ENCODE results near the gene LGR4. TPM values are rescaled to one million over a fixed set of nuclear protein-coding genes. Genes with fewer than 3 reads are reported as not detected.

LGR4 gene
- total RNA-seq, 1 experiment from 2014 or later: 33.4 TPM

DNA sequence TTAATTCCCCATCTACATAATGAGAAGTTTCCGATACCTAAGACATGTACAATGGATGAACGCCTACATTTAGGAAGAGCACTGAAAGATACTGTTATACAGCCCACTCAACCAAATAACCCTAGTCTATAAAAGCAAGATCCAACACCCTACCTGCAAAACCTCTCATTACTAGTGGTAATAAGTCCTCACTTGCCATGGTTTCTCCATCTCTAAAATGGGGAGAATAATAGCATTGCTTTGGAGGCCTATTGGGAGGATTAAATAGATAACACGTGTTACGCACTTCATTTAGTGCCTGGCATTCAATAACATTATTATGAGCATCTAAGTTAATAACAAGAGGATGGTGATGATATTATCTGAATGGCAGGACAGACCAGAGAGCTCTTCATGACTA lies 16.9 kb downstream of the LGR4 start:
- no peak for DNase-seq
- Histone ChIP-seq H2AFZ (no peak overlapping the region), H3K79me2 (ENCODE audit: low read depth) (peaks cover 98% of the 10 kb centered on the region), H3K27me3 (ENCODE audit: insufficient read depth, low read depth) (no peaks in the 10 kb centered on the region), H3K36me3 (ENCODE audit: low read depth) (0 out of 2 replicates have a peak, but pooled peaks cover 7% of the 10 kb centered on the region), H3K27ac (peak overlapping the region; percentile 55), H3K9me2 (ENCODE audit: insufficient read depth) (no peaks in the 10 kb centered on the region), H3K4me2 (peak overlapping the region; percentile 59), H3K9me3 (ENCODE audit: insufficient read depth, low read depth) (peaks cover 6% of the 10 kb centered on the region), H3K4me3 (no peak overlapping the region), H4K20me1 (ENCODE audit: insufficient read depth) (no peaks in the 10 kb centered on the region), H3K4me1 (replicated peaks; ENCODE audit: insufficient read depth) (peaks cover 60% of the 10 kb centered on the region), H3F3A (ENCODE audit: insufficient read depth, low read depth) (peaks cover 32% of the 10 kb centered on the region; the same call in 1 of the 2 replicates)
- intact Hi-C loops (cut with micrococcal nuclease; ENCODE audit: unreplicated experiment): loop anchor here (1.0 kb wide), 2 partner anchors 8 to 9 kb away; no protein-coding TSS in a partner anchor
- POLR2A ChIA-PET (ENCODE audit: unreplicated experiment): interaction anchor here (0.6 kb wide), 1 partner anchor 21 kb away, joined by 5 read pairs; no protein-coding TSS in a partner anchor
- no peak for TF ChIP-seq EZH2 (IDR thresholded peaks at IDR 0.05; ENCODE audit: low read depth)
- TF ChIP-seq, protein P1, sequence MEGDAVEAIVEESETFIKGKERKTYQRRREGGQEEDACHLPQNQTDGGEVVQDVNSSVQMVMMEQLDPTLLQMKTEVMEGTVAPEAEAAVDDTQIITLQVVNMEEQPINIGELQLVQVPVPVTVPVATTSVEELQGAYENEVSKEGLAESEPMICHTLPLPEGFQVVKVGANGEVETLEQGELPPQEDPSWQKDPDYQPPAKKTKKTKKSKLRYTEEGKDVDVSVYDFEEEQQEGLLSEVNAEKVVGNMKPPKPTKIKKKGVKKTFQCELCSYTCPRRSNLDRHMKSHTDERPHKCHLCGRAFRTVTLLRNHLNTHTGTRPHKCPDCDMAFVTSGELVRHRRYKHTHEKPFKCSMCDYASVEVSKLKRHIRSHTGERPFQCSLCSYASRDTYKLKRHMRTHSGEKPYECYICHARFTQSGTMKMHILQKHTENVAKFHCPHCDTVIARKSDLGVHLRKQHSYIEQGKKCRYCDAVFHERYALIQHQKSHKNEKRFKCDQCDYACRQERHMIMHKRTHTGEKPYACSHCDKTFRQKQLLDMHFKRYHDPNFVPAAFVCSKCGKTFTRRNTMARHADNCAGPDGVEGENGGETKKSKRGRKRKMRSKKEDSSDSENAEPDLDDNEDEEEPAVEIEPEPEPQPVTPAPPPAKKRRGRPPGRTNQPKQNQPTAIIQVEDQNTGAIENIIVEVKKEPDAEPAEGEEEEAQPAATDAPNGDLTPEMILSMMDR (conservative IDR thresholded peaks at IDR 0.05): no peak
- no TSS peak for BruUV-seq (replicated peaks)
- CTCF ChIA-PET: no interaction called here

DNA sequence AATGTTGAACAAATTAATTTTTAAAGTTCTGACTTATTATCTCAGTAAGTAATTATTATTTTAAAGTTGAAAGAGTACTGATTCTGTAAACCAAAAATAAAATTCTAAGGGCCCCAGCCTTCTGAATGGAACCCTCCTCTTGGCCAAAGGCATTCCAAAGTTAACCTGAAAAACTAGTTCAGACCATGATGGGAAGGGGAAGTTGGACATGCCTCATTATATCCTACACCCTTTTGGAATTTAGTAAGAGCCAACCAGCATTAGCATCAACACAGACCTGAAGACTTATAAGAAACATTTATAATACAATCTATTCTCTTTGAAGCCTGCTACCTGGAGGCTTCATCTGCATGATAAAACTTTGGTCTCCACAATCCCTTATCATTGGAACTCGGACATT lies 18.9 kb downstream of the LGR4 start:
- H3K9me3 ChIP-seq (ENCODE audit: insufficient read depth, low read depth): peaks cover 6% of the 10 kb centered on the region
- peak in 1 of 2 experiments; percentile 43 for DNase-seq
- H3K36me3 ChIP-seq (ENCODE audit: low read depth): 0 out of 2 replicates have a peak, but pooled peaks cover 7% of the 10 kb centered on the region
- peaks cover 32% of the 10 kb centered on the region; the same call in 1 of the 2 replicates for H3F3A ChIP-seq (ENCODE audit: insufficient read depth, low read depth)
- H3K27ac ChIP-seq: no peak overlapping the region
- intact Hi-C loops (cut with micrococcal nuclease; ENCODE audit: unreplicated experiment): no loop called here
- no peaks in the 10 kb centered on the region for H3K27me3 ChIP-seq (ENCODE audit: insufficient read depth, low read depth)
- H4K20me1 ChIP-seq (ENCODE audit: insufficient read depth): no peaks in the 10 kb centered on the region
- peaks cover 67% of the 10 kb centered on the region for H3K4me1 ChIP-seq (replicated peaks; ENCODE audit: insufficient read depth)
- BruUV-seq (replicated peaks): no TSS peak
- CTCF ChIA-PET: no interaction called here
- H3K4me2 ChIP-seq: no peak overlapping the region
- no peaks in the 10 kb centered on the region for H3K9me2 ChIP-seq (ENCODE audit: insufficient read depth)
- no peak overlapping the region for H3K4me3 ChIP-seq
- H2AFZ ChIP-seq: no peak overlapping the region
- TF ChIP-seq, protein P1 (conservative IDR thresholded peaks at IDR 0.05): no peak
- no peak for TF ChIP-seq EZH2 (IDR thresholded peaks at IDR 0.05; ENCODE audit: low read depth)
- H3K79me2 ChIP-seq (ENCODE audit: low read depth): peaks cover 90% of the 10 kb centered on the region
- POLR2A ChIA-PET (ENCODE audit: unreplicated experiment): no interaction called here

DNA sequence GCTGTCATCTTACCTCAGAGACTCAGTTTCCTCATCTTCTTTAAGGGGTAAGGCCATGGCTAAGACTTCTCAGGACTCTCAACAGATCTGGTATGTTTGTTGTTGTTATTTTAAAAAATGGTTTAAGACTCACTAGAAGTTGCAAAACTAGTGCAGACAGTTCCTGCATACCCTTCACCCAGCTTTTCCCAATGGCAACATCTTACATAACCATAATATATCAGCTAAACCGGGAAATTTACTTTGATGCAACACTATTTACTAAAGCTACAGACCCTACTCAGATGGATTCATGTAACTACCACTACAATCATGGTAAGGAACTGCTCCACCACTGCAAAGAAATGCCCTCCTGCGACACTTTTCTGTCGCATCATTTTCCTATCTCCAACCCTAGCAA lies 20.4 kb downstream of the LGR4 start:
- Histone ChIP-seq H3K9me3 (ENCODE audit: insufficient read depth, low read depth) (peaks cover 6% of the 10 kb centered on the region), H3K4me2 (peak overlapping the region; percentile 43), H4K20me1 (ENCODE audit: insufficient read depth) (no peaks in the 10 kb centered on the region), H3K27me3 (ENCODE audit: insufficient read depth, low read depth) (no peaks in the 10 kb centered on the region), H3K36me3 (ENCODE audit: low read depth) (0 out of 2 replicates have a peak, but pooled peaks cover 7% of the 10 kb centered on the region), H3F3A (ENCODE audit: insufficient read depth, low read depth) (peaks cover 38% of the 10 kb centered on the region), H3K9me2 (ENCODE audit: insufficient read depth) (no peaks in the 10 kb centered on the region), H2AFZ (no peak overlapping the region), H3K4me1 (replicated peaks; ENCODE audit: insufficient read depth) (peaks cover 72% of the 10 kb centered on the region), H3K27ac (peak overlapping the region; percentile 36), H3K79me2 (ENCODE audit: low read depth) (peaks cover 82% of the 10 kb centered on the region), H3K4me3 (no peak overlapping the region)
- TF ChIP-seq EZH2 (IDR thresholded peaks at IDR 0.05; ENCODE audit: low read depth): no peak
- TF ChIP-seq, protein P1 (conservative IDR thresholded peaks at IDR 0.05): no peak
- POLR2A ChIA-PET (ENCODE audit: unreplicated experiment): no interaction called here
- CTCF ChIA-PET: interaction anchor here (0.7 kb wide), 1 partner anchor 92 kb away, joined by 7 read pairs; no protein-coding TSS in a partner anchor
- DNase-seq: no peak
- BruUV-seq (replicated peaks): no TSS peak
- intact Hi-C loops (cut with micrococcal nuclease; ENCODE audit: unreplicated experiment): no loop called here

Data from PC-9 (cell line).